ENCODE data around the gene DSG1. TPM values are rescaled to one million over a fixed set of nuclear protein-coding genes. Genes with fewer than 3 reads are reported as not detected.

DSG1 gene
- total and polyA plus RNA-seq, 2 of the 13 experiments (the other 11 are each of a cell fraction or from before 2014, with no cell fraction given) = 0.04 TPM; not detected in 1

- TF ChIP-seq ZNF710 (CRISPR knock-in tag; IDR thresholded peaks at IDR 0.05; ENCODE audit: borderline replicate concordance) (no peak), RXRB (CRISPR knock-in tag; IDR thresholded peaks at IDR 0.05; ENCODE audit: borderline replicate concordance) (peak; percentile 99), PRMT3 (CRISPR knock-in tag; IDR thresholded peaks at IDR 0.05; ENCODE audit: borderline replicate concordance, low read depth) (no peak), MAFF (IDR thresholded peaks at IDR 0.05; ENCODE audit: low read depth, low read length) (no peak), MYC (CRISPR knock-in tag; IDR thresholded peaks at IDR 0.05; ENCODE audit: borderline replicate concordance) (no peak), ZNF496 (CRISPR knock-in tag; IDR thresholded peaks at IDR 0.05; ENCODE audit: insufficient replicate concordance) (no peak), ZNF780A (CRISPR knock-in tag; IDR thresholded peaks at IDR 0.05) (no peak), TOPORS (CRISPR knock-in tag; IDR thresholded peaks at IDR 0.05) (no peak), KMT2A (CRISPR knock-in tag; IDR thresholded peaks at IDR 0.05) (no peak), ZNF800 (CRISPR knock-in tag; IDR thresholded peaks at IDR 0.05) (no peak)
- TF ChIP-seq, protein P1, sequence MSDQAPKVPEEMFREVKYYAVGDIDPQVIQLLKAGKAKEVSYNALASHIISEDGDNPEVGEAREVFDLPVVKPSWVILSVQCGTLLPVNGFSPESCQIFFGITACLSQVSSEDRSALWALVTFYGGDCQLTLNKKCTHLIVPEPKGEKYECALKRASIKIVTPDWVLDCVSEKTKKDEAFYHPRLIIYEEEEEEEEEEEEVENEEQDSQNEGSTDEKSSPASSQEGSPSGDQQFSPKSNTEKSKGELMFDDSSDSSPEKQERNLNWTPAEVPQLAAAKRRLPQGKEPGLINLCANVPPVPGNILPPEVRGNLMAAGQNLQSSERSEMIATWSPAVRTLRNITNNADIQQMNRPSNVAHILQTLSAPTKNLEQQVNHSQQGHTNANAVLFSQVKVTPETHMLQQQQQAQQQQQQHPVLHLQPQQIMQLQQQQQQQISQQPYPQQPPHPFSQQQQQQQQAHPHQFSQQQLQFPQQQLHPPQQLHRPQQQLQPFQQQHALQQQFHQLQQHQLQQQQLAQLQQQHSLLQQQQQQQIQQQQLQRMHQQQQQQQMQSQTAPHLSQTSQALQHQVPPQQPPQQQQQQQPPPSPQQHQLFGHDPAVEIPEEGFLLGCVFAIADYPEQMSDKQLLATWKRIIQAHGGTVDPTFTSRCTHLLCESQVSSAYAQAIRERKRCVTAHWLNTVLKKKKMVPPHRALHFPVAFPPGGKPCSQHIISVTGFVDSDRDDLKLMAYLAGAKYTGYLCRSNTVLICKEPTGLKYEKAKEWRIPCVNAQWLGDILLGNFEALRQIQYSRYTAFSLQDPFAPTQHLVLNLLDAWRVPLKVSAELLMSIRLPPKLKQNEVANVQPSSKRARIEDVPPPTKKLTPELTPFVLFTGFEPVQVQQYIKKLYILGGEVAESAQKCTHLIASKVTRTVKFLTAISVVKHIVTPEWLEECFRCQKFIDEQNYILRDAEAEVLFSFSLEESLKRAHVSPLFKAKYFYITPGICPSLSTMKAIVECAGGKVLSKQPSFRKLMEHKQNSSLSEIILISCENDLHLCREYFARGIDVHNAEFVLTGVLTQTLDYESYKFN (CRISPR knock-in tag; conservative IDR thresholded peaks at IDR 0.05) = peak; percentile 98
These were observed 79.0 kb downstream of the DSG1 start (continued) for GRCh38 chr18:31396796-31397612.
